ENCODE data around the gene UNC5CL.
"Not testable (repeated sequence)": the region's sequence is repeated elsewhere in the genome, so short reads cannot be mapped to it uniquely, and the experiment has no call there.

The UNC5CL gene

DNA sequence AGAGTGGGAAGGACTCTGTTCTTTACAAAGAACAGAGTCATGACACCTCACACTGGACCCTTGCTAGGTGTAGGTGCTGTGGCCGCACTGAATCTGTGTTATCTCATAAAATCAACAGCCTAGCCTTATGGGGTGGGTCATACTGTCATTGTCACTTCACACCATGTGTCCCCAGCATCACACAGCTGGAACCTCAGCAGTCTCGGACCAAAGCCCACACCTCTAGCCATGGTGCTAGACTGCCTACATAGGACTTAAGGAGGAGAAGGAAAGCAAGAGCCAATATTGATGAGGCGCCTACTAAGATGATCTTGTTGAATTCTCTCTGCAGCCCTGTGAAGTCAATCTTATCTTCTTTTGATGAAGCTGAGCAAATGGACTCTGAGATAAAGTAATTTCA, 31.0 kb downstream of the UNC5CL start:
- TF ChIP-seq, protein P1, sequence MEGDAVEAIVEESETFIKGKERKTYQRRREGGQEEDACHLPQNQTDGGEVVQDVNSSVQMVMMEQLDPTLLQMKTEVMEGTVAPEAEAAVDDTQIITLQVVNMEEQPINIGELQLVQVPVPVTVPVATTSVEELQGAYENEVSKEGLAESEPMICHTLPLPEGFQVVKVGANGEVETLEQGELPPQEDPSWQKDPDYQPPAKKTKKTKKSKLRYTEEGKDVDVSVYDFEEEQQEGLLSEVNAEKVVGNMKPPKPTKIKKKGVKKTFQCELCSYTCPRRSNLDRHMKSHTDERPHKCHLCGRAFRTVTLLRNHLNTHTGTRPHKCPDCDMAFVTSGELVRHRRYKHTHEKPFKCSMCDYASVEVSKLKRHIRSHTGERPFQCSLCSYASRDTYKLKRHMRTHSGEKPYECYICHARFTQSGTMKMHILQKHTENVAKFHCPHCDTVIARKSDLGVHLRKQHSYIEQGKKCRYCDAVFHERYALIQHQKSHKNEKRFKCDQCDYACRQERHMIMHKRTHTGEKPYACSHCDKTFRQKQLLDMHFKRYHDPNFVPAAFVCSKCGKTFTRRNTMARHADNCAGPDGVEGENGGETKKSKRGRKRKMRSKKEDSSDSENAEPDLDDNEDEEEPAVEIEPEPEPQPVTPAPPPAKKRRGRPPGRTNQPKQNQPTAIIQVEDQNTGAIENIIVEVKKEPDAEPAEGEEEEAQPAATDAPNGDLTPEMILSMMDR (conservative IDR thresholded peaks at IDR 0.05; ENCODE audit: low read depth, low read length), result no peak
- no peak overlapping the region for H3K4me3 ChIP-seq (ENCODE audit: low read length)
- DNase-seq (ENCODE audit: low read depth), result no peak

DNA sequence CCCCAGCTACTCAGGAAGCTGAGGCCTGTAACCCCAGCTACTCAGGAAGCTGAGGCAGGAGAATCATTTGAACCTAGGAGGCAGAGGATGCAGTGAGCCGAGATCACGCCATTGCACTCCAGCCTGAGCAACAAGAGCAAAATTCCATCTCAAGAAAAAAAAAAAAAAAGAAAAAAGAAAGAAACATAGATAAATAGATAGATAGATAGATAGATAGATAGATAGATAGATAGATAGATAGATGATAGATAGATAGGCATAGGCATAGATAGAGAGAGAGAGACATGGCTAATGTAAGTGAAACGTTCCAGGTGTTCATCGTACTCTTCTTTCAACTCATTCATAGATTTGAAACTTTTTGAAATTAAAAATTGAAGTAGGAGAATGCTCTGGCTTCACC, 32.0 kb downstream of the UNC5CL start:
- DNase-seq (ENCODE audit: low read depth); H3K4me3 ChIP-seq (ENCODE audit: low read length): not testable (repeated sequence)

DNA sequence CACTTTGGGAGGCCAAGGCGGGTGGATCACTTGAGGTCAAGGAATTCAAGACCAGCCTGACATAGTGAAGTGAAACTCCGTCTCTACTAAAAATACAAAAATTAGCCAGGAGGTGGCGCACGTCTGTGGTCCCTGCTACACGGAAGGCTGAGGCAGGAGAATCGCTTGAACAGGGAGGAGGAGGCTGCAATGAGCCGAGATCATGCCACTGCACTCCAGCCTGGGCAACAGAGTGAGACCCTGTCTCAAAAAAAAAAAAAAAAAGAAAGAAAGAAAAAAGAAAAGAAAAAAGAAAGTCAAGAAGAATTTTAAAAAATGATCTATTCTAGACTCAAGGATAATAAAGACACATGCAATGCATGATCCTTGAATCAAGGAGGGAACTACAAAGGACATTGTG, 32.8 kb downstream of the UNC5CL start:
- H3K4me3 ChIP-seq (ENCODE audit: low read length); DNase-seq (ENCODE audit: low read depth): not testable (repeated sequence)
- TF ChIP-seq, protein P1 (conservative IDR thresholded peaks at IDR 0.05; ENCODE audit: low read depth, low read length), result peak; percentile 56

DNA sequence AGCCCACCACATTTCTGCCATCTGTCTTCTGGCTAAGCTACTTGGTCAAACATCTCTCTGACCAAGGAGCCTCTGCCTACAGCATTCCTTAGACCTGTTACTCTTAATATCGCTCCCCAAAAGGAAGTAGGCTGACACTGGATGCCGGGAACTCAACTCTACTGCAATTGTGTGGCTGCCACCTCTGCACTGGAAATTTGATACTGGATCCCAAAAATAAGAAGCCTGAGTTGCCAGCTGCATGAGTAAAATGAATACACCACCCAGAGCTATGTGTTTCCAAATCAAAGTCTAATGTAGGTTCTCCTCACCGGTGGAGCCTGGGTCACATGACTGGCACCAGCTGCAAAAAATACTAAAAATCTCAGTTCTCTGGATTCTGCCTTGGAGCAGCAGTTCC, 36.9 kb downstream of the UNC5CL start:
- H3K4me3 ChIP-seq (ENCODE audit: low read length), result no peak overlapping the region
- TF ChIP-seq, protein P1 (conservative IDR thresholded peaks at IDR 0.05; ENCODE audit: low read depth, low read length), result no peak
- no peak for DNase-seq (ENCODE audit: low read depth)

DNA sequence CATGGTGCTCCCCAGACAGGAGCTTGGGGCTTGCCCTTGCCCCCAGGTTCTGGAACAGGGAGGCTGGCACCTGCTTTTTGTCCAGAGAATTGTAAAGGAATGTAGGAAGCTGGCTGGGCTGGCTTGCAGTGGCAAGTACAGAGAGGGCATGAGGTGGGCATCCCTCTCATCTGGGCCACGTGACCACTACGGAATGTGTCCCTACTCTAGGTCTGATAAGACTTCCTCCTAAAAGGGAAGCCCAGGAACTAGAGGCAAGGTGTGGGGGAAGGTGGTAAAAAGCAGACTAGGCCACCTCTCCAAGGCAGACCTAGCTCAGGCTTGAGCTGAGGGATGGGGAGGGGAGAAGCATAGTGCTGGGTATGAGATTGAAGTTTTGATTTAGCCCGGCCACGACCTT, 38.8 kb downstream of the UNC5CL start:
- no peak overlapping the region for H3K4me3 ChIP-seq (ENCODE audit: low read length)
- TF ChIP-seq, protein P1 (conservative IDR thresholded peaks at IDR 0.05; ENCODE audit: low read depth, low read length), result no peak
- no peak for DNase-seq (ENCODE audit: low read depth)

DNA sequence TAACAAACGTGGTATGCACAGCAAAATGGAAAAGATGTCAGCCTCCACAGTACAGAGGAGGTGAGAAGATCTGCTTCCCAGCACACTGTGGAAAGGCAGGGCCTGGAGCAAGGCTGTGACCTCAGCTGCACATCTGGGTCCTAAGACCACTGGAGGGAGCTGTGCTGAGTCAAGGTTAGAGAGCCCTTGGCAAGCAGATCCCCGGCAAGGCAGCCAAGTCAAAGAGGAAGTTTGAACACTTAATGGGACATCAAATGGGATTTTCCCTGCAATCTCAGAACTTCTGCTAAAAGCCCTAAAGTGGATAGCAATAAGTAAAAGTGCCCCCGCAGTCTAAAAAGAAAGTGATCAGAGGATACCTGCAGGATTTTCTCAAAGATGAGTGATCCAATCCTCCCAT, 39.5 kb downstream of the UNC5CL start:
- TF ChIP-seq, protein P1 (conservative IDR thresholded peaks at IDR 0.05; ENCODE audit: low read depth, low read length), result peak; percentile 29
- no peak overlapping the region for H3K4me3 ChIP-seq (ENCODE audit: low read length)
- no peak for DNase-seq (ENCODE audit: low read depth)

DNA sequence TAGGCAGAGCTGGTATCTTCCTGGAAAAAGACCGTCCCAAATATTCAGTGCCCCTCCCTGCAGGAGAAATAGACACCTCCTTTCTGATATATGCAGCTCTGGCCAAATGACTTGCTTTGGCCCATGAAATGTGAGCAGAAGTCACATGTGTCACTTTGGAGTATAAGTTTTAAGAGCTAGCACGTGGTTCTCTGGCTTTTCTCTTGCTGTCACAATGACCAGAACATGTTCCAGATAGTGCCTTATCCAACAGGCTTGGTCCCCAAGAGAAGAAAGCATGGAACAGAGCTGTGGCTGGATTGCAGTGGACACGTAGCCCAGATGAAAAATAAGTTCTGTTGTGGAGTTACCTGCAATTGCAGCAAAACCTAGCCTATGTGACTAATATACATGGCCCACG, 40.4 kb downstream of the UNC5CL start:
- TF ChIP-seq, protein P1 (conservative IDR thresholded peaks at IDR 0.05; ENCODE audit: low read depth, low read length), result no peak
- no peak for DNase-seq (ENCODE audit: low read depth)
- no peak overlapping the region for H3K4me3 ChIP-seq (ENCODE audit: low read length)

Measured in retinal pigment epithelial cell (primary cell).